ENCODE results near the gene LRCOL1. TPM values are rescaled to one million over a fixed set of nuclear protein-coding genes. Genes with fewer than 3 reads are reported as not detected.

LRCOL1 gene
- total RNA-seq, 1 experiment from 2014 or later = not detected

DNA sequence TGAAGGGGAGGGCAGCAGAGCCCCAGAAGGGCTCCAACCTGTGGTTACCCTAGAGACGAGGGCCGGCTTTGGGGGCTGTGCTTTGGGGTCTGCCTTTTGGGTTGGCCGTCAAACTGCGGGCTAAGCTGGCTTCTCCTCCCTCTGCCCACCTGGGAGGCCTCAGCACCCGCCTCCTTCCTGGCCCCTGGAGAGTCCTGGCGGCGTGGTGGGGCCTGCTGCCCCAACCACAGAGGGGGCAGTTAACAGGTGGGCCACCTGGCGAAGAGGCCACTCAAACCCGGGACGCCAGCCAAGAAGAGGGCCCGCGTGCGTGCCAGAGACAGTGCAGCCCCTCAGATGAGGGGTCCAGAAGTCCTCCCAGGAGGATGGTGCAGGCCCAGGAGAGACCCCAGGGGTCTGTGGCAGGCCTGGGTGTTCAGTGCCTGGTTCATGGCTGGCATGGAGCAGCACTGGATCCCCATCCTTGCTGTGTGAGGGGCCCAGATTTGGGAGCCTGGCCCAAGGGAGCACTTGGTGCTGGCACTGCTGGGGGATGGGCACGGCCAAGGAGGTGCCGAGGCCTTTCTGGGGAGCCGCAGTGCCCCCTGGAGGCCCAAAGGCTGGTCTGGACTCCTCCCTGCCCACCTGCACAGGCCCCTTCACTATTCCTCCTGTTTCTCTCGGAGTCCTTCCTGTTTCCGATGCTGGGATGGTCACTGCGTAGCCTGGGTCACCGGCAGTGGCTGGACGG is 48.8 kb downstream of the LRCOL1 start:
- ChIA-PET CTCF (interaction anchor here (0.6 to 1.5 kb wide), 7 partner anchors 34 to 221 kb away, joined by 3 to 7 read pairs (median 3); no protein-coding TSS in a partner anchor), POLR2A (no interaction called here)
- DNase-seq (ENCODE audit: low read depth, low spot score) = no peak
- Histone ChIP-seq H3K36me3 (ENCODE audit: control insufficient read depth, insufficient read depth, low read length) (no peaks in the 10 kb centered on the region), H3K27me3 (ENCODE audit: control insufficient read depth, insufficient read depth, low read length) (no peaks in the 10 kb centered on the region), H3K4me1 (ENCODE audit: control insufficient read depth, insufficient read depth, low read length) (peaks cover 13% of the 10 kb centered on the region), H3K27ac (ENCODE audit: low read length) (no peak overlapping the region), H3K4me3 (ENCODE audit: low read depth in 2 of 2, low read length in 2 of 2) (peak overlapping the region; percentile 68 to 73), H3K9me3 (ENCODE audit: control insufficient read depth, insufficient read depth, low read depth, low read length) (no peaks in the 10 kb centered on the region)
- ATAC-seq = peak; percentile 58
- in situ Hi-C loops (cut with HindIII; ENCODE audit: low pct_unique_long_range_greater_than_20kb, low sequenced_read_pairs) = no loop called here
- BruUV-seq (replicated peaks) = no TSS peak
- intact Hi-C loops (cut with micrococcal nuclease; ENCODE audit: unreplicated experiment) = loop anchor here (2.0 kb wide), 1 partner anchor 147 kb away; no protein-coding TSS in a partner anchor
- no peak for TF ChIP-seq POLR2AphosphoS5 (IDR thresholded peaks at IDR 0.05; ENCODE audit: low read depth, low read length)
- no peak for TF ChIP-seq TCF7L2 (IDR thresholded peaks at IDR 0.05; ENCODE audit: low read depth, low read length)
- TF ChIP-seq, protein P1, sequence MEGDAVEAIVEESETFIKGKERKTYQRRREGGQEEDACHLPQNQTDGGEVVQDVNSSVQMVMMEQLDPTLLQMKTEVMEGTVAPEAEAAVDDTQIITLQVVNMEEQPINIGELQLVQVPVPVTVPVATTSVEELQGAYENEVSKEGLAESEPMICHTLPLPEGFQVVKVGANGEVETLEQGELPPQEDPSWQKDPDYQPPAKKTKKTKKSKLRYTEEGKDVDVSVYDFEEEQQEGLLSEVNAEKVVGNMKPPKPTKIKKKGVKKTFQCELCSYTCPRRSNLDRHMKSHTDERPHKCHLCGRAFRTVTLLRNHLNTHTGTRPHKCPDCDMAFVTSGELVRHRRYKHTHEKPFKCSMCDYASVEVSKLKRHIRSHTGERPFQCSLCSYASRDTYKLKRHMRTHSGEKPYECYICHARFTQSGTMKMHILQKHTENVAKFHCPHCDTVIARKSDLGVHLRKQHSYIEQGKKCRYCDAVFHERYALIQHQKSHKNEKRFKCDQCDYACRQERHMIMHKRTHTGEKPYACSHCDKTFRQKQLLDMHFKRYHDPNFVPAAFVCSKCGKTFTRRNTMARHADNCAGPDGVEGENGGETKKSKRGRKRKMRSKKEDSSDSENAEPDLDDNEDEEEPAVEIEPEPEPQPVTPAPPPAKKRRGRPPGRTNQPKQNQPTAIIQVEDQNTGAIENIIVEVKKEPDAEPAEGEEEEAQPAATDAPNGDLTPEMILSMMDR (IDR thresholded peaks at IDR 0.05) = peak; percentile 72
- TF ChIP-seq, protein P2, sequence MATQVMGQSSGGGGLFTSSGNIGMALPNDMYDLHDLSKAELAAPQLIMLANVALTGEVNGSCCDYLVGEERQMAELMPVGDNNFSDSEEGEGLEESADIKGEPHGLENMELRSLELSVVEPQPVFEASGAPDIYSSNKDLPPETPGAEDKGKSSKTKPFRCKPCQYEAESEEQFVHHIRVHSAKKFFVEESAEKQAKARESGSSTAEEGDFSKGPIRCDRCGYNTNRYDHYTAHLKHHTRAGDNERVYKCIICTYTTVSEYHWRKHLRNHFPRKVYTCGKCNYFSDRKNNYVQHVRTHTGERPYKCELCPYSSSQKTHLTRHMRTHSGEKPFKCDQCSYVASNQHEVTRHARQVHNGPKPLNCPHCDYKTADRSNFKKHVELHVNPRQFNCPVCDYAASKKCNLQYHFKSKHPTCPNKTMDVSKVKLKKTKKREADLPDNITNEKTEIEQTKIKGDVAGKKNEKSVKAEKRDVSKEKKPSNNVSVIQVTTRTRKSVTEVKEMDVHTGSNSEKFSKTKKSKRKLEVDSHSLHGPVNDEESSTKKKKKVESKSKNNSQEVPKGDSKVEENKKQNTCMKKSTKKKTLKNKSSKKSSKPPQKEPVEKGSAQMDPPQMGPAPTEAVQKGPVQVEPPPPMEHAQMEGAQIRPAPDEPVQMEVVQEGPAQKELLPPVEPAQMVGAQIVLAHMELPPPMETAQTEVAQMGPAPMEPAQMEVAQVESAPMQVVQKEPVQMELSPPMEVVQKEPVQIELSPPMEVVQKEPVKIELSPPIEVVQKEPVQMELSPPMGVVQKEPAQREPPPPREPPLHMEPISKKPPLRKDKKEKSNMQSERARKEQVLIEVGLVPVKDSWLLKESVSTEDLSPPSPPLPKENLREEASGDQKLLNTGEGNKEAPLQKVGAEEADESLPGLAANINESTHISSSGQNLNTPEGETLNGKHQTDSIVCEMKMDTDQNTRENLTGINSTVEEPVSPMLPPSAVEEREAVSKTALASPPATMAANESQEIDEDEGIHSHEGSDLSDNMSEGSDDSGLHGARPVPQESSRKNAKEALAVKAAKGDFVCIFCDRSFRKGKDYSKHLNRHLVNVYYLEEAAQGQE (IDR thresholded peaks at IDR 0.05; ENCODE audit: insufficient read depth in 1 of 2, low read depth in 2 of 2, low read length in 1 of 2) = no peak

DNA sequence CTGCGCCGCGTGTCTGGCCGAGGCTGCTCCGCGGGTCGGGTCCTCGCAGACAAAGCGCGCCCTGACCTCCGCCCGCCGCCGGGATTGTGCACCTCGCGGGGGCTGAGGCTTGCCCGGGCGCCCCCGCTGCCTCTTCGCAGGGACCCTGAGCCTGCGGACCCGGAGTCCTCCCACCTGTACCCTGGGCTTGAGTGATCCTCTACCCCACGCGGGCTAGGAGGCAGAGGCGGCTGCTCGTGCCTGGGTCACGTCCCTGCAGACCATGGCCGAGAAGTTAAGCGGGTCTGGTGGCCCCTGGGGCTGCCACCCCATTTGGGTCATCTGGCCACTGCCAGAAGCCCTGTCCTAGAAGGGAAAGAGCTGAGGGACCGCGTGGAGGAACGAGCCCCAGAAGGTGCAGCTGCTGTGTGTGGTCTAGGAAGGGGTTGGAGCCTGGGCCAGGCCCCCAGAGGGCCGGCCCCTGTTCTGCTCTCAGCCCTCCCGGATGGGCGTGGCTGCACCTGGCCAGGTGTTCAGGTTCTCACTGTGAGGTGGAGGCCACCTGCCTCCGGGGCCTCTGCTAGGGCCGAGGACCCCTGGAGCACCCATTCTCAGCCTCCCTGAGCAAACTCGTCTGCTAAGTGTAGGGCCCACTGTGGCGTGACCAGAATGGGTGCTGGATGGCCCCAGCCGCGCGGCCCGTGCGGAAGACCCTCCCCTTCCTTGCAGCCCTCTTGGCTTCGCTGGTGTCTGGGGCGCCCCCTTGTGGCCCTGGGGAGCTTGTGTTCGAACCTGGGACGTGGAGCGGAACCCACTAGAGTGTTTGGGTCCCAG is 49.6 kb downstream of the LRCOL1 start:
- intact Hi-C loops (cut with micrococcal nuclease; ENCODE audit: unreplicated experiment) = loop anchor here (2.0 kb wide), 1 partner anchor 146 kb away; no protein-coding TSS in a partner anchor
- TF ChIP-seq, protein P1 (IDR thresholded peaks at IDR 0.05) = peak; percentile 96
- TF ChIP-seq TCF7L2 (IDR thresholded peaks at IDR 0.05; ENCODE audit: low read depth, low read length) = no peak
- 0 out of 2 replicates have a peak, but pooled peaks have one; percentile 27 for TF ChIP-seq SIN3A (IDR thresholded peaks at IDR 0.05; ENCODE audit: borderline replicate concordance, insufficient read depth, low read depth, low read length)
- TF ChIP-seq, protein P2 (IDR thresholded peaks at IDR 0.05; ENCODE audit: insufficient read depth in 1 of 2, low read depth in 2 of 2, low read length in 1 of 2) = no peak
- TF ChIP-seq POLR2AphosphoS5 (IDR thresholded peaks at IDR 0.05; ENCODE audit: low read depth, low read length) = no peak
- no TSS peak for BruUV-seq (replicated peaks)
- ChIA-PET POLR2A (no interaction called here), CTCF (interaction anchor here (0.6 to 1.5 kb wide), 7 partner anchors 35 to 222 kb away, joined by 3 to 7 read pairs (median 3); no protein-coding TSS in a partner anchor)
- H3K4me3 ChIP-seq (ENCODE audit: low read depth in 2 of 2, low read length in 2 of 2) = peak overlapping the region; percentile 68 to 73
- no peaks in the 10 kb centered on the region for H3K36me3 ChIP-seq (ENCODE audit: control insufficient read depth, insufficient read depth, low read length)
- H3K27ac ChIP-seq (ENCODE audit: low read length) = peak overlapping the region; percentile 32; the same call in 1 of the 2 replicates
- DNase-seq (ENCODE audit: low read depth, low spot score) (peak; percentile 5), ATAC-seq (peak; percentile 77)
- no peaks in the 10 kb centered on the region for H3K27me3 ChIP-seq (ENCODE audit: control insufficient read depth, insufficient read depth, low read length)
- in situ Hi-C loops (cut with HindIII; ENCODE audit: low pct_unique_long_range_greater_than_20kb, low sequenced_read_pairs) = no loop called here
- no peaks in the 10 kb centered on the region for H3K9me3 ChIP-seq (ENCODE audit: control insufficient read depth, insufficient read depth, low read depth, low read length)
- H3K4me1 ChIP-seq (ENCODE audit: control insufficient read depth, insufficient read depth, low read length) = peaks cover 13% of the 10 kb centered on the region

Measured in Panc1 (cell line).